GM21576 (cell line): ENCODE measurements around the gene ACVR1C.

Source experiments
- ATAC-seq: cut with Tn5 transposase; IDR thresholded peaks from one replicate; pipeline ENCODE4 v1.9.1; 2021; ENCODE audit warnings: mild to moderate bottlenecking, moderate library complexity; ENCODE audit not compliant: unreplicated experiment

The ACVR1C gene

DNA sequence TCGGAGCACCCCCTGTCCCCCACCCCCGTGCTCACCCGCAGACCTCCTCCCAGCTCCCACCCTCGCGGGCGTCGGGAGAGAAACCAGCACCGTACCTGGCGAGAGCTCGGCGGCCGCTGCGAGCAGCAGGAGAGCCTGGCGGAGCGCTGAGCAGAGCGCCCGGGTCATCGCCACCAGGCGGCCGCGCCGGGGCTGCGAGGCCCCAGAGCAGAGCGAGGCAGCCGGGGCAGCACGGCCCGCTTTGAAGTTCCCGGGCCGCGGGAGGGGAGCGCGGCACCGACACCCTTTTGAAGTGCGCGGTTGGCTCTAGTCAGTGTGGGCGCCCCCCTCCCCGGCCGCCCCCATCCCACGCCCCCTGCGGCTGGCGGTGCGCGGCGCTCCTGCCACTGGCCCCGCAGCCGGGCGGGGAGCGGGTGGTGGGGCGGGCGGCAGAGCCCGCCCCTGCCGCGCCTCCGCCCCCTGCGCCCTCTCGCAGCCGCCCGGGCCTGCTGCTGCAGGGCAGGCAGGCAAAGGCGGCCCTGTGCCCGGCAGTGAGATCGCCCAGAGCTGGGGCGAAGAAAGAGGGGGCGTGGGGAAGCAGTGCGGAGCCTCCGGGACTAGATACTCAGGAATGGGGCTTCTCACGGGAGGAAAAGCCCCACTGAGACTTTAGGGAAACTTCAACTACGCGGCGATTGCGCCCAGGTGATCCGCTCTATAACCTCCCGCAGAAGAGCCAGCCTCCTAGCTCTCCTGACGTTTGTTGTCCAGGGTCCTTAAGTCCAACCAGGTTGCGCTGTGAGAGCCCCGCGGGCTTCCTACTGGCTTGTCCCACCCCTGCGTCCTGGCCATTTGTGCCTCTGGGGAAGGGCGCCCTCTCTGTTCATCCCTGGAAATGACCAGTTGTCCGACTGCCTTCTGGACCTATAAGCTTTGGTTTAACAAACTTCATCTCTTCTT is at the start of gene ACVR1C:
ACVR1C (minus strand) TSS at position 388 of the 939 bp plus-strand sequence; CDS start at position 168, 220 bp downstream.
- ATAC-seq = peak; percentile 77

DNA sequence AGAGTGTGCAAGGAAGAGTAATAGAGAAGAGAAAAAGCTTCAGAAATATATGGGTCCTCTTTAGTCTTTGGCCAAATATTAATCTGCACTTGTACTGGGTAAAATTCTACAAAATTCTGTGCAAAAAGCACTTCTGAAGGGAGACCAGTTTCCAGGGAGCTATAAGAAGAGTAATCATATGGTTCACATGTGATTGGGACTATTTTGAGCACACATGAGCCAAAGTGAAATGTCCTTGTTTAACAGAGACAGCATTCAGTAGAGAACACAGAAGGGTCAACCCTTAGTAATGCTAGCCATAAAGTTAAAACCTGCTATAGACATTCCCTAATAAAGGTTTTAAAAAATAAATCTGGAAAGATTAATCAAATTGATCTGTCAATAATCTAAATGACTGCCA is 49.3 kb upstream of the ACVR1C start:
- ATAC-seq = no peak

DNA sequence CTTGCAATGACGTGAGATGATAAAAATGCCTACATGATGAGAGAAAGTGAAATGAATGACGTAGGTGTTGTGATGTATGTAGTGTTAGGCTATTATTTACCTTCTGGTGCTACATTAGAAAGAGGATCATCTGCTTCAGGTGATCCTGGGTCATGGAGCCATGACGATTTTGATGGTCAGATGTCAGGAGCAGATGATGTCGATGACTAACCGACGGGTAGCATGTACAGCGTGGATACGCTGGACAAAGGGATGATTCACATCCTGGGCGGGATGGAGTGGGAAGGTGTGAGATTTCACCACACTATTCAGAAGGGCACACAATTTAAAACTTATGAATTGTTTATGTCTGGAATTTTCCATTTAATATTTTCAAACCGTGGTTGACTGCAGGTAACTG is 43.5 kb upstream of the ACVR1C start:
- ATAC-seq = no peak

DNA sequence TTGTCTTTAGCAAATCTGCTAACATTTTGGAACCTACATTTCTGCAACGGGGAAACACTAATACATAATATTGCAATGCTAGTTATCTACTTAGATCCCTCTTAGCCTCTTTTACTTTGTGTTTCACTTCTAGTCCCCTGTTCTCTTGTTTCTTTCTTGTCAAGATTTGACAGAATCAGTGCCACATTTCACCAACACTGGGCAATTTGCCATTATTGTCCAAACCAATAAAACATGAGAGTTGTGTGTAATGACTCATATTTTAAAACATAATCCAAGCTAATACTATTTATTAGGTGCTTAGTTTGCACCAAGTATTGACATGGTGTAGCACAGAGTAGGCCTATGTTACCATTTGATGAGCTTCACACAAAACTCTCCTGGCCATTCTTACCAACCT is 33.7 kb upstream of the ACVR1C start:
- no peak for ATAC-seq

GRCh38 chr2:157661776-157662175 is 33.1 kb upstream of the ACVR1C start:
- ATAC-seq = no peak

GRCh38 chr2:157657858-157658257 is 29.2 kb upstream of the ACVR1C start:
- ATAC-seq = no peak

DNA sequence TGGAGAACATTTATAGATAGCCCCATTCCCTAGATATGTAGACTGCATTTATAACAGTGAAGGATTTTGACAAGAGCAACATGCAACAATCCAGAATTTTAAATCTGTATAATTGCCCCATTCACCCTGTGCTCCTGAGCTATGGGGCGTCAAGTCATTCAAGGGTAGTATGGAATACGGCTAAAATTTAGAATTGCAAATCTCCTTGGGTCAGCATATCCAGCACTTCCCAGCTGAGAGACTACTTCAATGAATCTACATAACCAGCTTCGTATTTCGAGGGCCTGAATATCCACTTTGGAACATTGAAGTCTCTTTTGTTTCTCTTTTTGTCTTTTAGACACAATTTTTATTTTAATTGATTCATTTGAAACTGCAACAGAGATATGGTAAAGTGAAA is 28.4 kb upstream of the ACVR1C start:
- ATAC-seq = no peak

DNA sequence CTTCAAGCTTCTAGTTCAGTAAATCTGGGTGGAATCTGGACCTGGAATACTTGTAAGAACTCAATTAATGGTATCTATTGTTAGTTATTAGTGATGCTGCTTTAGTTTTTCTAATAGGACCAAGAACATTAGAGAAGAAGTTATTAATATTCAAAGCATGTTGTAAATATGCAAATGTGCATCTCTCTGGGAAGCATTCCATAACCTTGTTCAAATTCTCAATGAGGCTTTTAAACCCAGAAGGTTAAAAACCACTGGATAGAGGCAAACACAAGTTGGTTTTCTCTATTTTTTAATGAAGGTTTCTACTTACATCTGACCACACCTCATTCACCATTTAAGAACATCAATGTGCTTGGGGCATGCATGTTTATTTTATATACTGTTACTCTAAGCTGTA is 16.1 kb upstream of the ACVR1C start:
- no peak for ATAC-seq

GRCh38 chr2:157631861-157632260 is 3.2 kb upstream of the ACVR1C start:
- ATAC-seq = no peak

GRCh38 chr2:157627594-157628476 is 829 bp downstream of the ACVR1C start:
- peak; percentile 9 for ATAC-seq

- no peak for ATAC-seq
Measured at GRCh38 chr2:157625296-157625695, 3.4 kb downstream of the ACVR1C start.

DNA sequence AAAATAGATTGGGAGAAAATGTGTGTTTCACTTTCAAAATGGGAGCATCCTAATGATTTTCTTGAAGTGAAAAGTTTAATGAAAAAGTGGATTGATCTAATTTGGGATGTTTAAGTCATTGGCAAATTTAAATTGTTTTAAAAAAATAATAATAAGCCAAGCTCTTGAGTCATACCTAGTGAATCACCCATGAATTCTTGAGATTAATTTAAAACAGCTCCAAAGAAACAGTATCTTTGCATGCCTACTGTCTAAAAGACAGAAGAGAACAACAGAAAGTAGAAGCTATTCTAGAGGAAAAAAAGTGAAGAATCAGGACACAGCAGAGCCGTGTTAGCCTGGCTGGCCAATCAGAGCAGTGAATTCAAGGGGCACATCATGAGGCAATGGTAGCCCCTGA is 7.7 kb downstream of the ACVR1C start:
- ATAC-seq = no peak

GRCh38 chr2:157611726-157612125 is 16.9 kb downstream of the ACVR1C start:
- no peak for ATAC-seq

DNA sequence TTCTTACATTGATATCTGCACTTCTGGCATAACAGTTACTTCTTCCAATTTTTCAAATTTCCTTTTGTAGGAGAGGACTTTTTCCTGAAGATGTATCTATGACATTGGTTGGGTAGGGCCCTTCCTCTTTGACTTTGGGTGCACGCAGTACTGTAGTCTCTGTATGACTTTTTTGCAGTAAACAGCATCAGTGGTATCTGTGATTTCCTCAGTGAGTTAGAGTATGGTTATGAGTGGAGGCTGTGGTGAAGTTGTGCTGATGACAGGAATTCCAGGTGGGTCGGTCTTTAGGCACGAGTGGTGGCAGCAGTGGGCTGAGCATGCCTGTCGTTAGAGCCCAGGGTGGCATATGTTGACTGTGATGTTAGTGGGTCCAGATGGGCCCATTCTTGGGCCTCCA is 17.6 kb downstream of the ACVR1C start:
- no peak for ATAC-seq

- no peak for ATAC-seq
Measured at GRCh38 chr2:157606534-157606933, 22.1 kb downstream of the ACVR1C start.

- no peak for ATAC-seq
Measured at GRCh38 chr2:157603198-157603597, 25.5 kb downstream of the ACVR1C start.

- no peak for ATAC-seq
Measured at GRCh38 chr2:157601807-157602206, 26.9 kb downstream of the ACVR1C start.

GRCh38 chr2:157596992-157597681 is 31.5 kb downstream of the ACVR1C start:
- peak; percentile 60 for ATAC-seq

GRCh38 chr2:157593411-157593810 is 35.3 kb downstream of the ACVR1C start:
- no peak for ATAC-seq

DNA sequence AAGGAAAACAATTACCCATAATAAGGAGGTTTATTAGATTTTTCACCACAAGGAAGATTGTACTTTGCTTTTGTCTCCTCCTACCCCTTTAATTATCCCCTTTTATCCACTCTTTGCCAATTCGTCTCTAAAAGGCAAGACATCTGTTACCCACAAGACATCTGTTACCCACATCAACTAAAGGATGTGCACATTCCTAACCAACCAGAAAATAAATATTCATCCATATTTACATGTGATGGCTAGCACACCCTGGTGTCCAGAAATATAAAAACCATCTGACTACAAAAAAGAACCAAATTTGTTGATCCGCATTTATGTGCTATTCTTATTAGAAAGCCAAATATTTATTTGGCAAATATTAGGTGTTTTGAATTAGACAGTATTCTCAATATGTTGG is 35.7 kb downstream of the ACVR1C start:
- no peak for ATAC-seq

DNA sequence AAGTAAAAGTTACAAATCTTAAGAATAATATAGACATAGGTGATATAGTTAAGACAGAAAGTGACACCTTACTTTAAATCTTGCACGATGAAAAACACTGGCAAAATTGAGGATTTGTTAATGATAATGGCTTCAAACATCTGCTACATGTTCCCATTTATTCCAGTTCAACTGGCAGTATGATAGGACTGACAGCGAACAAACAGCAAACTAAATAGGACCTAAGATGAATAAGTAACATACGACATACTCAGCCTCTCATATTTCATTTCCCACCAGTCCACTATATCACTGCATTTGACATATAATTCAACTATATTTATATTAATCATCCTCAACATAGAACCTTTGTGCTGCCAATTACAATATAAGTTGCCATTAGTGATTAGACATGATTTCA is 36.3 kb downstream of the ACVR1C start:
- ATAC-seq = no peak
